ENCODE data around the gene OVOL1.

OVOL1 gene

GRCh38 chr11:65834202-65834601, 47.3 kb downstream of the OVOL1 start:
- in situ Hi-C loops (cut with HindIII; ENCODE audit: low pct_ligation_motif_present, low pct_unique_long_range_greater_than_20kb, low sequenced_read_pairs): no loop called here
- no peak for DNase-seq

GRCh38 chr11:65842144-65842543, 55.3 kb downstream of the OVOL1 start:
- DNase-seq: no peak
- in situ Hi-C loops (cut with HindIII; ENCODE audit: low pct_ligation_motif_present, low pct_unique_long_range_greater_than_20kb, low sequenced_read_pairs): no loop called here

DNA sequence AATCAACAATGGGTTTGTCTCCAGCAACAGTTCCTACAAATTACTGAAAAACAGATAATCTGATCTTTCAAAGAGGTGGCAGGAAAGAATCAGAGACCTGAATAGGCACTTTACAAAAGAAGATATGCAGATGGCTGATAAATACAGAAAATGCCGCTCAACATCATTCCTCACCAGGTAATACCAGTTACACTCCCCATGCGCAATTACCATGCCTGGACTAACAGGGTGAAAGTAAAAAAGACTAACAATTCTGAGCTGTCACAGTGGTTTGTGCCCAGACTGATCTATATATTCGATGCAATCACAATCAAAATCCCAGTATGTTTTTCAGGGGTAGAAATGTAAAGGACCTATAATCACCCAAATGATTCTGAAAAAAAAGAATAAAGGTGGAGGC, 56.9 kb downstream of the OVOL1 start:
- in situ Hi-C loops (cut with HindIII; ENCODE audit: low pct_ligation_motif_present, low pct_unique_long_range_greater_than_20kb, low sequenced_read_pairs): no loop called here
- DNase-seq: no peak

DNA sequence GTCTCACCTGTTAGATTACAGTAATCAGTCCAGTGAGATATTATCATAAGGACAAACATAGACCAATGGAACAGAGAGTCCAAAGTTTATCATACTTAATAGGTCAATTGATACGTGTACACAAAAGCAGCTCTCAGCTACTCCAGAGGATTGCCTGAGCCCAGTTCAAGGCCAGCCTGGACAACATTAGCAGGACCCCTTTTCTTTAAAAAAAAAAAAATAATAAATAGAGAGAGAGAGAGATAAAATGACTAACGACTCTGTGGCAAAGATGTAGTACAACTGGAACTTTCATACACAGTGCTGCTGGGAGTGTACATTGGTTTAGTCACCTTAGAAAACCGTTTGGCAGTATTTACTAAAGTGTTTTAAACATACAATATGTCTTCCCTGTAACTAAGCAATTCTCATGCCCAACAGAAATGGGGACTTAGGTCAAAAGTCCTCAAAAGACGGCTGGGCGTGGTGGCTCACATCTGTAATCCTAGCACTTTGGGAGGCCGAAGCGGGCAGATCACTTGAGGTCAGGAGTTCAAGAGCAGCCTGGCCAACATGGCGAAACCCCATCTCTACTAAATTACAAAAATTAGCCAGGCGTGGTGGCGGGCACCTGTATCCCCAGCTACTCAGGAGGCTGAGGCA, 57.5 kb downstream of the OVOL1 start:
- DNase-seq: no peak
- in situ Hi-C loops (cut with HindIII; ENCODE audit: low pct_ligation_motif_present, low pct_unique_long_range_greater_than_20kb, low sequenced_read_pairs): no loop called here

Data from ACHN (cell line).